CD4-positive, alpha-beta T cell (primary cell): ENCODE measurements around the gene UBAP2L. TPM values are rescaled to one million over a fixed set of nuclear protein-coding genes. Genes with fewer than 3 reads are reported as not detected.

ENCODE experiments used
- ATAC-seq: fragments of 200-7000 bp; cut with Tn5 transposase; one replicate; pipeline ENCODE4 v1.10.0; 2022; ENCODE audit warnings: mild to moderate bottlenecking; ENCODE audit not compliant: poor library complexity
- CTCF ChIA-PET: fragments of 350-600 bp; sonication (Branson Sonifier 250); formaldehyde crosslinking; loops from one replicate; lab custom pipeline; 2021; ENCODE audit warnings: antibody characterized with exemption, inconsistent platforms; lab: Charles Lee
- POLR2A ChIA-PET: fragments of 350-600 bp; sonication (Branson Sonifier 250); formaldehyde crosslinking; loops from one replicate; lab custom pipeline; 2021; ENCODE audit warnings: antibody characterized with exemption, inconsistent platforms; lab: Charles Lee
- DNase-seq, 14 experiments: peaks; one replicate each; pipeline ENCODE4 v3.0.0-alpha.2; 2013 to 2020; ENCODE audit warnings: mixed read lengths in 2 of 14
- H3K27ac ChIP-seq, 2 donors: one replicate each; pipeline versions ENCODE4 v1.5.1 to v1.7.0; 2013; ENCODE audit warnings: low read length in 2 of 2, low read depth in 1 of 2, mild to moderate bottlenecking in 1 of 2
- H3K27me3 ChIP-seq, 2 experiments: 1 replicate in 1 of 2; 2 replicates in 1 of 2; pipeline versions ENCODE4 v1.6.1 to v1.7.0; 2013; ENCODE audit warnings: low read length in 2 of 2, control low read depth in 1 of 2, mild to moderate bottlenecking in 1 of 2, moderate library complexity in 1 of 2; ENCODE audit not compliant: insufficient read depth in 2 of 2, control insufficient read depth in 1 of 2
- H3K36me3 ChIP-seq: one replicate; pipeline ENCODE4 v1.6.1; 2013; ENCODE audit warnings: low read length, control low read depth; ENCODE audit not compliant: insufficient read depth
- H3K4me1 ChIP-seq: one replicate; pipeline ENCODE4 v1.6.1; 2013; ENCODE audit warnings: low read length, control low read depth; ENCODE audit not compliant: insufficient read depth
- H3K4me3 ChIP-seq: one replicate; pipeline ENCODE4 v1.5.1; 2013; ENCODE audit warnings: mild to moderate bottlenecking, low read length, moderate library complexity
- H3K9me3 ChIP-seq, 2 experiments: 1 replicate in 1 of 2; 2 replicates in 1 of 2; pipeline versions ENCODE4 v1.6.1 to v1.7.0; 2013; ENCODE audit warnings: low read length in 2 of 2, mild to moderate bottlenecking in 2 of 2, control low read depth in 1 of 2, moderate library complexity in 1 of 2; ENCODE audit not compliant: control insufficient read depth in 1 of 2, insufficient read depth in 1 of 2
- H3K27ac Mint-ChIP-seq: one replicate; pipeline ENCODE4 v1.8.0; 2020; ENCODE audit warnings: mixed read lengths
- H3K27me3 Mint-ChIP-seq: one replicate; pipeline ENCODE4 v1.8.0; 2021; ENCODE audit warnings: mixed read lengths
- H3K36me3 Mint-ChIP-seq: one replicate; pipeline ENCODE4 v1.8.0; 2021; ENCODE audit warnings: low read depth, mixed read lengths
- H3K4me1 Mint-ChIP-seq: one replicate; pipeline ENCODE4 v1.8.0; 2021; ENCODE audit warnings: low read depth, mixed read lengths
- H3K4me3 Mint-ChIP-seq: one replicate; pipeline ENCODE4 v1.8.0; 2020; ENCODE audit warnings: mild to moderate bottlenecking, mixed read lengths
- H3K9me3 Mint-ChIP-seq: one replicate; pipeline ENCODE4 v1.8.0; 2020; ENCODE audit warnings: mixed read lengths
- CTCF ChIP-seq: fragments of 200-600 bp; IDR thresholded peaks from one replicate; pipeline ENCODE4 v1.8.0; 2022; ENCODE audit warnings: antibody characterized with exemption, mild to moderate bottlenecking
- intact Hi-C, 2 experiments: fragments of 100-400 bp; cut with DNase I in 1 of 2; cut with micrococcal nuclease in 1 of 2; formaldehyde crosslinking; loops; one replicate each; pipeline versions ENCODE4 v1.15.1 to v1.9.0; 2023 to 2025; cut with DNase I, micrococcal nuclease
- total RNA-seq, 174 experiments: library from RNA in 2 of 174; stranded (reverse) in 2 of 174; gene quantifications; one replicate each; pipeline ENCODE4 v1.2.3 and lab custom pipeline; 2021 to 2026

Gene UBAP2L
- total RNA-seq, 2 experiments from 2014 or later: 224 to 234 TPM

- intact Hi-C loops: loop anchor here (5.0 kb wide), 4 partner anchors 206 to 474 kb away; partner anchors contain the start of genes RPS27 (in 1 of the 2) and UBE2Q1 (in 1 of the 2)
- H3K27me3 Mint-ChIP-seq: no peaks in the 10 kb centered on the region
- H3K4me3 ChIP-seq: no peak overlapping the region
- no peak for TF ChIP-seq CTCF
- ChIA-PET CTCF (interaction anchor here (0.7 to 2.1 kb wide), 2 partner anchors 72 to 84 kb away, joined by 3 to 16 read pairs; no protein-coding TSS in a partner anchor), POLR2A (interaction anchor here (1.3 to 3.2 kb wide), 4 partner anchors 8 to 64 kb away, joined by 3 to 19 read pairs (median 8); no protein-coding TSS in a partner anchor)
- peaks cover 53% of the 10 kb centered on the region for H3K36me3 ChIP-seq
- H3K9me3 ChIP-seq: no peaks in the 10 kb centered on the region
- H3K27ac ChIP-seq: peak overlapping the region in 1 of 2 donors; percentile 89
- H3K36me3 Mint-ChIP-seq: peaks cover 72% of the 10 kb centered on the region
- no peak for ATAC-seq
- H3K4me1 ChIP-seq: peaks cover 33% of the 10 kb centered on the region
- H3K4me3 Mint-ChIP-seq: peak overlapping the region; percentile 57
- H3K9me3 Mint-ChIP-seq: no peaks in the 10 kb centered on the region
- no peaks in the 10 kb centered on the region for H3K27me3 ChIP-seq
- H3K27ac Mint-ChIP-seq: peak overlapping the region; percentile 97
- H3K4me1 Mint-ChIP-seq: peaks cover 47% of the 10 kb centered on the region
- DNase-seq: peak in 1 of 14 experiments; percentile 22
These were observed 50.1 kb downstream of the UBAP2L start for GRCh38 chr1:154270833-154271232.

GRCh38 chr1:154272217-154272998 is 51.7 kb downstream of the UBAP2L start, which contains the start of gene HAX1:
TSS of gene HAX1 (plus strand) at chr1:154272629. CDS start at chr1:154272724, 95 bp downstream.
- H3K4me1 Mint-ChIP-seq: peaks cover 37% of the 10 kb centered on the region
- H3K4me3 ChIP-seq: peak within 1 kb of the TSS; percentile 82
- no peaks in the 10 kb centered on the region for H3K9me3 Mint-ChIP-seq
- peak within 1 kb of the TSS; percentile 97 for H3K27ac Mint-ChIP-seq
- DNase-seq (peak; percentile 90 to 99 (median 94)), ATAC-seq (peak; percentile 85)
- peaks cover 51% of the 10 kb centered on the region for H3K36me3 ChIP-seq
- TF ChIP-seq CTCF: peak; percentile 76
- H3K36me3 Mint-ChIP-seq: peaks cover 74% of the 10 kb centered on the region
- CTCF ChIA-PET: interaction anchor here (0.6 to 2.1 kb wide), 13 partner anchors 9 to 1238 kb away, joined by 3 to 16 read pairs (median 3); no protein-coding TSS in a partner anchor
- peak within 1 kb of the TSS; percentile 81 to 89 for H3K27ac ChIP-seq
- H3K4me1 ChIP-seq: peaks cover 27% of the 10 kb centered on the region
- H3K9me3 ChIP-seq: no peaks in the 10 kb centered on the region
- no peaks in the 10 kb centered on the region for H3K27me3 ChIP-seq
- no peaks in the 10 kb centered on the region for H3K27me3 Mint-ChIP-seq
- H3K4me3 Mint-ChIP-seq: peak within 1 kb of the TSS; percentile 96
- intact Hi-C loops: loop anchor here (1.0 to 5.0 kb wide), 12 partner anchors 51 to 475 kb away; partner anchors contain the start of genes RPS27 (in 2 of the 2), UBAP2L (in 1 of the 2) and UBE2Q1 (in 1 of the 2)
- POLR2A ChIA-PET: interaction anchor here (0.6 to 3.2 kb wide), 18 partner anchors 9 to 349 kb away, joined by 3 to 19 read pairs (median 4); partner anchors contain the start of genes CREB3L4, RPS27 and UBAP2L

- H3K4me1 ChIP-seq: peaks cover 27% of the 10 kb centered on the region
- ChIA-PET POLR2A (interaction anchor here (0.6 to 3.2 kb wide), 10 partner anchors 51 to 306 kb away, joined by 3 to 19 read pairs (median 4); partner anchors contain the start of genes CREB3L4, RPS27 and UBAP2L), CTCF (interaction anchor here (0.6 to 1.0 kb wide), 4 partner anchors 48 to 111 kb away, joined by 3 to 4 read pairs (median 3); no protein-coding TSS in a partner anchor)
- Mint-ChIP-seq H3K9me3 (no peaks in the 10 kb centered on the region), H3K36me3 (peaks cover 74% of the 10 kb centered on the region), H3K4me1 (peaks cover 37% of the 10 kb centered on the region), H3K27me3 (no peaks in the 10 kb centered on the region), H3K4me3 (peak overlapping the region; percentile 96), H3K27ac (peak overlapping the region; percentile 97)
- H3K4me3 ChIP-seq: peak overlapping the region; percentile 82
- no peaks in the 10 kb centered on the region for H3K9me3 ChIP-seq
- intact Hi-C loops: loop anchor here (1.0 to 5.0 kb wide), 12 partner anchors 52 to 476 kb away; partner anchors contain the start of genes RPS27 (in 2 of the 2), UBAP2L (in 1 of the 2) and UBE2Q1 (in 1 of the 2)
- no peaks in the 10 kb centered on the region for H3K27me3 ChIP-seq
- peak in 2 of 14 experiments; percentile 6 to 33 for DNase-seq
- TF ChIP-seq CTCF: no peak
- H3K36me3 ChIP-seq: peaks cover 51% of the 10 kb centered on the region
- no peak for ATAC-seq
- peak overlapping the region; percentile 81 to 89 for H3K27ac ChIP-seq
These were observed 52.3 kb downstream of the UBAP2L start for GRCh38 chr1:154272999-154273563.
